Stimulated activated CD8-positive, alpha-beta memory T cell treated with anti-CD3 and anti-CD28 coated beads, Interleukin-12 subunit alpha, Interleukin-12 subunit beta, amount 100 ng/mL, for 4 hours (primary cell): ENCODE results near the gene SORCS1.

Experiments
- DNase-seq: peaks from one replicate; pipeline ENCODE4 v3.0.0-alpha.2; 2020; ENCODE audit warnings: low read depth

SORCS1 gene

DNA sequence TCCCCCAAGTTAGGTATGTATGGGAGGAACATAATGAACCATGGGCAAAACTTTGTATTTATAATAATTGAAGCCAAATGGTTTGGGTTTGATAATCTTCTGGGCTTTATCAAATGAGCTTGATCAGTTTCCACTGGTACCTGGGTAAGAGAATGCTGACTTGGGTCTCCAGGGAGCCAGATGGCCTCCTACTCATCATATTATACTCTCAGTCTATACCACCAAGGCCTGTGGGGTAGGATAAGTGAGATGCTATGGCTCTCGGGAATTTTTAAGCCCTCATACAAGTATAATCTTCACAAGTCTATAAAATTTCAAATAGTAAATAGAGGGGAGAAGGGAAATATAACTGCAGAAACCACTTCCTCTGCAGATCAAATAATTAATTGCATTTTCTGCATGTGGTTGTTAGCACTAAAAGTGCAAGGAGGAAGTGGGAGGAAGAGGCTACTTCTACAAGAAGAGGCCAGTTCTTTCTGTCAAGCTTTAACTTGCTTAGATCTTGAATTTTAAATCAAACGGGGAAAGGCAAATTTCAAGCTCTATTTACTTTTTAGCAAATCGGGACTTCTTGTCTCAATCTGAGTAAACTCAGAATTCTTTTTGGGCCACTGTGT is 349.0 kb downstream of the SORCS1 start:
- DNase-seq: no peak

DNA sequence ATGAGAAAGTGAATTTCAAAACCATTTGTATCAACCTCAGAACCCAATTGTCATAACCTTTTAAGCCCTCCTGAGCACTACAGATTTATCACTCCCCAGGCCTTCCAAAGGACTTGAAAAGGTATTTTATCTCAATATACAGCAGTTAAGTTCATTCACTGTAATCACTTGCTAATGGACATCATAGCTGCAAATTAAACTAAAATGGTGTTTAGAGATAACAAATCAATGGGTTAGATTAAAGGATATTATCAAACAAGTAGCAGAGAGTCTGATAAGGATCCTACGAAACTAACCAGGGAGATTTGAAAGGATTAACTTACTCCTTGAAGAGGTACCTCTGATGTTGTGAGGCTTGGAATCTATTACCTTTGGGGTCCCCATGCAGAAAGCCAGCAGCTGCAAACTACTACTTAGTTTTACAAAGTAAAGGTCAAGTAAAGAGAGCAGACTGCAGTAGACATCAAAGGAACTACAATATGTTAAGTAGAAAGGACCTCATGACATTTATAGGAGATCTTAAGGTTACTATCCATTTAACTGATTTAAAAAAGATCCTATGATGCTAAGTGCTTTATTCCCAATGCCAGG is 359.4 kb downstream of the SORCS1 start:
- no peak for DNase-seq

DNA sequence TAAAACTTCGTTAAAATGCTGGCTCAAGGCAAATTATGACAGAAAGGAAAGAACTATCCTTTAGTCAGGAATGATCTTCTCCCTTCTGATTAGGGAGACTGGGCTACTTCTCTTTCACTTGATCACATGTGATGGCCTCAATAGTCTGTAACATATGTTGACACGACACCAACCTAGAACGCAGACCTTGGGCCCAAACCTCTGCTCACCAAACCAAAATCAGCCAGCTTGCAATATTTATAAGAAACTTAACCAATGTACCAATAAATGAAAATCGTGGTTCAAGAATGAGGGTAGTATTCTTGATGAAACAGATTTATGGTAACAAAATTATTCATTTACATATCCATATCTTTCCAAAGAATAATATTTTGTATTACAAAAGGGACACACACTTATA is 361.6 kb downstream of the SORCS1 start:
- no peak for DNase-seq

DNA sequence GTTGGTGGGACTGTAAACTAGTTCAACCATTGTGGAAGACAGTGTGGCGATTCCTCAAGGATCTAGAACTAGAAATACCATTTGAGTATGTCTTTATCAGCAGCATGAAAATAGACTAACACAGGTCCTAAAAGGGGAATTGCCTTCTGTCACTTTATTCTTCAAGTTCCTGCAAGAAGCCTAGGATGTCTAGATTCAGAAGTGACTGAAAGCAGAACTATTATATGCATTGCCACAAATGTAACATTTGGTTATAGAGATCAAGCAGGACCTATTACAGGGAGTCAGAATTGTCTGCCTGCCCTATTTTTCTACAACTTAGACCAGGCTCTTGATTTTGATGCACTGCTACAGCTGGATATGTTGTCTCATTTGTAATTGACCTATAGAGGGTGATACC is 364.7 kb downstream of the SORCS1 start:
- DNase-seq: no peak

DNA sequence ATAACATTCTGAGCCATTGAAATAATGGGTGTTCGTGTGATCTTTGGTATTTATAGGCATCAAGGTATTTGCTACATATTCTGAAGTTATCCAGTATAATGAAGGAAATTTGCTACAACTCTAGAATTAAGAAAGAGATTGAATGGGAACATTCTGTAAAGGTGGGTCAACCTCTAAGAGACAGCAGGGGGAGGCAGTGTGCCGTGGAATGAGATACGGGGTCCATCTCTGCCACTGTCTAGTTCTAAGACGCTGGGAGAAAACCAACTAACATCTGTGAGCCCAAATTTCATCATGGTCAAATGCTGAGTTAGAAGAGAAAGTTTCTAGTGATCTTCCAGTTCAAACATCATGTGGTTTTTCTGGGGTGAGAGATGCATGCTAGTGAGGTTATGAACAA is 368.9 kb downstream of the SORCS1 start:
- DNase-seq: no peak

DNA sequence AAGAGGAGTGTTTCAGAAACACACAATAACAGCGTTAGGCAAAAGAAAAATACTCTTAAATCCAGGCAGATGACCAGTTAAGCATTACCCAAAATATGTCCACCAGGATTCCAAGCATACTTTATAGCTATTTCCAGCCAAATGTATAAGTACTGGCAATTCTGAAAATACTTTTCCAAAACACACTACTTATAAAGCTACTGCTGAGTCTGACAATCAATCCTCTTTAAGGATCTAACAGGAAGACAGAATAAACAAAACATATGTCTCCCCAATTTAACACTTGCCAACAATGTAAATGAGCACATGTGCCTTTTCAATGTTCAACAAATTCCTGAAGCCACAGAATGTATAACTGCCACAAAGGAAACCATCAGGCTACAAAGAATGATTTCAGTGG is 370.9 kb downstream of the SORCS1 start:
- no peak for DNase-seq

DNA sequence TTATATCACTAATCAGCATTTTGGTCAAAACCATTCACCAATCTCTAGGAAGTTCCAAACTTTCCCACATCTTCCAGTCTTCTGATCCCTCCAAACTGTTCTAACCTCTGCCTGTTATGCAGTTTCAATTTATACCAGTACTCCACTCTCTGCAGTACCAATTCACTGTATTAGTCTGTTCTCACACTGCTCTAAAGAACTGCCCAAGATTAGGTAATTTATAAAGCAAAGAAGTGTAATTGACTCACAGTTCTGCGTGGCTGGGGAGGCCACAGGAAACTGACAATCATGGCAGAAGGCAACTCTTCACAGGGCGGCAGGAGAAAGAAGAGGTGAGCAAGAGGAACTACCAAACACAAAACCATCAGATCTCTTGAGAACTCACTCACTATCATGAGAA is 374.9 kb downstream of the SORCS1 start:
- DNase-seq: no peak

DNA sequence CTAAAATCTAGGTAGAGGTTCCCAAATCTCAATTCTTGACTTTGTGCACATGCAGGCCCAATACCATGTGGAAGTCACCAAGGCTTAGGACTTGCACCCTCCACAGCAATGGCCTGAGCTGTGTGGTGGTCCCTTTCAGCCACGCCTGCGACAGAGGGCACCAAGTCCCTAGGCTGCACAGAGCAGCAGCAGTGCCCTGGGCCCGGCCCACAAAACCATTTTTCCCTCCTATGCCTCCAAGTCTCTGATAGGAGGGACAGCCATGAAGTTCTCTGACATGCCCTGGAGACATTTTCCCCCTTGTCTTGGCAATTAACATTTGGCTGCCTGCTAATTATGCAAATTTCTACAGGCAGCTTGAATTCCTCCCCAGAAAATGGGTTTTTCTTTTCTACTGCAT is 375.5 kb downstream of the SORCS1 start:
- DNase-seq: no peak

DNA sequence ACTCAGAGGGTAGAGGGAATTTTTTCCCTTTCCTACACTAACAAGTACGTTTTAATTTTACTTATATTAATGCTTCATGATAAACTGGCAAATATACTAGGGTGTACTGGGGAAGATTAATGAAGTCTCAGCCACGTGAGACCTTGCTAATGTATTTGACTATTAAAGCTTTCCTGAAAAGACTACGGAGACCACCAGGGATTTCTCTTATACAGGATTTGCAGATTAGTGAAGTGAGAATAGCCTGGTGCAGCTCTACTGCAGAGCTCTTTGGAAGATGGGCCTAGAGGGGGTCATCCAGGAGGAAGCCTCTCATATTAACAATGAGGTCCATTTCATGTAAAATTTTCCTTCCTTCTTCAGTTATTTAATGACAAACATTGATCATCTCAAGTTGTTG is 379.0 kb downstream of the SORCS1 start:
- no peak for DNase-seq

DNA sequence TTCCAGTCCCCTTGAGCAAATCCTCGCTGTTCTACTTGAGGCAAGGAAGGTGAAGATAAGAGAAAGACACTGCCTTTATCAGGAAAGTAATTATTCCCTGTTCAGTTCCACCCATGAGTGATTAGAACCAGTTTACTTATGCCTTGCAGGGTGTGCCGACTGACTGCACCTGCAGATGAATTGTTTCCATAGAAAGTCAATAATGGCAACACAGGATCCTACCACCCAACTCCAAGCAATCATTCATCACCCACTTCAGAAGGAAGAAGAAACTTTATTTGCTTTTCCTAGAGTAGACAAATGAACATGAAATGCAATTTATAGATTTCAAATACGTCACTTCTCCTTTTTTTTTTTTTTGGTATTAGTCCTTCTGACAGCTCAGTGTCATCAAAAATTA is 383.9 kb downstream of the SORCS1 start:
- no peak for DNase-seq

DNA sequence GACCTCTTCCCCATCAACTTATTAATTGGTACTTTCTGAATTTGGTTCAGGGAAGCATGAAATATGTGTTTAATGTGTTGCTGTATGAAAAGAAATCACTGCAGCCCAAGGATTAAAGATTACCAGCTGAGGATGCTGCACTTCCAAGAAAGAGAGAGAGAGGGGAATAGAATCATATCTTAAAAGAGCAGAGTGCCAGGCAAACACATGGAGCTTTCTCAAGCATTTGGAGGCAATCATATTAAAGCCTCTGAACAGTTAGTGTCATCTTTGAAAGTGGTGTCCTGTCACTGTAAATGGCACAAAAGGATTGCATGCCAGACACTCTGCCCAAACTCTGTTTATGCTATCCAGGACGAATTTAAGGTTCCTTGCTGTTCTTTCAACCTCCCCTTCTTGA is 386.7 kb downstream of the SORCS1 start:
- DNase-seq: no peak

DNA sequence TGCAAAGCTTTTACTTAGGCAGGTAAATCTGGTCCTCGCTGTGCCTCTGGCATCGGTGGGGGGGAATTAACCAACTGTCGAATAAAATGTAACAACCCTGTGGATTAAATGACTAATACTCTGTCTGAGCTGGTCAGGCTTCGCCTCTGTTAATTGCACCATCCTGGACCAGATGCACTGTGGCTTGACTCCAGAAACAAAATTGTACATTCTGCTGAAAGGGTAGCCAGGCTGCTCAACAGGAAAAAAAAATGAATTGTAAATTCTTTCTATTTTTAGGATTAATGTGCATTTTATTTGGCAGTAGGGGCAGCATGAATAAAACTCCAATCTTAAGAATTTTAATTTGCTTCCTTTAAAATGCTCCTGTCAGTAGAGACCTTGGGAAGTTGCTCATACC is 389.4 kb downstream of the SORCS1 start:
- DNase-seq: no peak

DNA sequence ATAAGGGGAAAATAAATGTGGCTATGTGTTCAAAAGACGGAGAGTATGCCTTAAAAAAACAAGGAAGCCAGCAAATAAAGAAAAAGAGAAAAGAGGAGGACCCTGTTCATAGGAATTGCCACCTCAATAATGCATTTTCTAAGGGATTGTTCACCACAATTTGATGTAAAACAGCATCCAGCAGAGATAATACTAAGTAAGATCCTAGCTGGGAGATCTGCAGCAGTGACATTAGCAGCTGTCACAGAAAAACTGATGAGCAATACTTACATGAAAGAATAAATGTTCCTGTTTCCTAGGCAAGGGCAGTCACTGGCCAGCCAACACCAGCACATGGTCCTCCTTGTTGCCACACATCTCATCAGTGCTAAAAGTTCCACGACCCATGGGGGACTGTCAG is 391.5 kb downstream of the SORCS1 start:
- DNase-seq: no peak

DNA sequence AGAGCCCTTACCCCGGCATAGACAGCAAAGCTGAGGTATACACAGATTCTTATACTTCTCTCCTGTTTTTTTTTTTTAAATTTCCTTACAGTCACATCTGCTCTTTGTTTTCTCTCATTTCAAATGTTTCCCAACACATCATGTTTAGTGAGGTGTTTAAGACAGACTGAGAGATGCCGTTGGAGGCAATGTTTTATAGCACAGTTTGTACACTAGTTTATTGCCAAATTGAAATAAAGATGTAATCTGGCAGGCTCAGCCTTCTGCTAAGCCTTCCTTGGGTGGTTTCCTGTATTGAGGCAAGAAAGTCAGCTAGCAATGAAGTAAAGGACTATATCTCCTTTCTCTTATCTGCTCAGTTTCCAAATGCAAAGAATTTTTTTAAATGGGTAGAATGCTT is 393.4 kb downstream of the SORCS1 start:
- DNase-seq: no peak

DNA sequence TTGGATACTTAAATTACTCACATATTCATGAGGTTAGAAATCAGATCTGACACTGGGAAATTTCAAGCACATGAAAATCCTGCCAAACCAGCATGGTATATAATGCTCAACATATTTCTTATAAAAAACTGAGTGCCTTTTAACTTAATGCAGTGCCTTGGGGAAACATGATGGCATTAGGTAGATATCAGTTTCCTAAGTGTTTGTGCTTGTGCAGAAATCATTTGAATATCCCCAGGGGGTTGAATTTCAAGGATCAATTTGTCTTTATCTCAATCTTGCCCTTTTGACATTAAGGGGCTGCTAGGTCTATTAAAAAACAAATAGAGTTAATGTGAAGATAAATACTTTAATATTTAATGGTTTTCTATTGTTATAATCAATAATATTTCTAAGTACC is 396.3 kb downstream of the SORCS1 start:
- DNase-seq: no peak

DNA sequence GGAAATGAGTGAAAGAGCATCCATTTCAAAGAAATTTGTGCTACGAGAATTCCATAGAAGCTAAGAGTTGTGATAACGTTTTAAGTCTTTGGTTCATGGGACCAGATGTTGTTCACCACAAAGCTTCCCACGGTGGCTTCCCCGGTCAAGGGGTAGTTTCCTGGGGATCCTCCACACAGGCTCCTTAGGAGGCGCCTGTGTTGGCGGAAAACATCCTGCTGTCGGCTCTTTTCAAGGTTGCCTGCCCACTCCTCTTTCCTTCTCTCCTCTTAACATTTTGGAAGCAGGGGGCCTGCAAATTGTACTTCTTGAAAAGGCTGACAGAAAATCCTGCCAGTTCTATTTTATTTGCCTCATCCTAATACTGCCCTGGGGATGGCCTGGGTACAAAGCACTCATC is 398.6 kb downstream of the SORCS1 start:
- DNase-seq: no peak

DNA sequence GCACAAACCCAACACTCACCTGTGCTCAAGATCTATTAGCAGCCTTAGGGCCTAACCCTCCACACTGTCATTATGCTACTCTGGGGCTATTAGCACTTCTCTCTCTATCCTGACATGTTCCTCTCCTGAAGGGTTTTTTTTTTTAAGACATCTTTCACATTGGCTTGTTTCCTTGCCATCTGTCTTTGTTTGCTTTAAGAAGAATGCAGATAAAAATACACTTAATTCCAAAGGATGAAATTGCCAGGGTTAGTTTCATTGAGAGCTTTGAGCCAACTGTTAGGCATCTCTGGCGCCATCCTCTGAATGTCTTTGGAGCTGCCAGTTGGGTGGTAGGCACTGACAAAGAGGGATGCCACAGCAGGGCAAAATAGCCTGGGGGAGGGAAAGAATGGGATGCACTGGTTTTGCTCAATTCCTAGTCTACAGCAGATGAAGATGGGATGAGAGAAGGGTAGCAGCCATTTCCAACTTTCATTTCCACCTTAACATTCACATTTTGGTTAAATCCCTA is 399.2 kb downstream of the SORCS1 start:
- DNase-seq: no peak

DNA sequence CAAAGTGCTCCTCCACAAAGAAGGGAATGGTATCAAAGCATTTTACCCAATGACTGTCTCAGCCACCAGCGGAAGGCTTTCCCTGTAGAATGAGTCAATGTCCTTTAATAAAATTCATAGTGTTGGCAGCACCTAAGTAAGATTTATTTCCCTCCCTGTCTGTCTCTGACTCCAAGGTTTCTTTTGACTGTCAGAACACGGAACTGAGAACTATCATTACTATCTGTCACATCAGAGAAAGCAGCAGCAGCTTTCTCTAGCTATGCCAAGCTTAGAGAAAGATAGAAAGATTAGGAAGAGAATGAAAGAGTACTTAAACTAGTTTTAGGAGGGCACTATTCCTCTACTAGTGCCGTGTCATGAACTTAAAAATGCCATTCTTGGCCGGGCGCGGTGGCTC is 400.1 kb downstream of the SORCS1 start:
- no peak for DNase-seq

DNA sequence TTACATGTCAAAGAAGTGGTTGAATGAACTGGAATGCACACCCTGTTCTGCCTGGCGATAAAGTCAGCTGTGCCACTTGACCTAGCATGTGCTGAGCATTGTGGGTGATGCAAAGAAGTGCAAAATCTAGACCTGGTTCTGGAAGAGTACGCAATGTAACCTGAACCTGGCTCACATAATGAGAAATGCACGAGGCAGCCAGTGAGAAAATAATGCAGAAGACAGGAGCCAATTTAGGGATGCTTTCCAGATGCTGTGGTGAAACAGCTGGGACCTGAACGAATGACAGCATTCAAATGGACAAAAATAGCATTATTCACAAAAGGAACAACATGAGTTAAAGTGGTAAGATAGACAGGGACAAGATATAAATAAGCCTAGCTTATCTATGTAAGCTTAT is 402.6 kb downstream of the SORCS1 start:
- DNase-seq: no peak

DNA sequence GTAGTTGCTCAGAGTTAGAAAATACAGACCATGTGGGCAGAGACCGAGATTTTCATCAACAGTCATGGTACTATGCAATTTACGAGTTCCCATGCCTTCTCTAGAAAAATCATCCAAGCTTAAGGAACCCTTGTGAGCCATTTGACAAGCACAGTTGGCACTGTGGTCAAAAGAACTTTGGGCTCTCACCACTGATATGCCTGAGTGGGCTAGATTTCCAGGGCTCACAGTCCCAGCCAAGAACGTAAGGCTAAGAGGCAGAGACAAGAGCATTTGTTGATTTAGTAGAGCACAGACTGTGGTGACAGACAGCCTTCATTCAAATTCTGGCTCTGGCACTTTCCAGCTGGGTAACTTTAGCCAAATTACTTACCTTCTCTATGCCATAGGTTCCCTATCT is 407.0 kb downstream of the SORCS1 start:
- no peak for DNase-seq

DNA sequence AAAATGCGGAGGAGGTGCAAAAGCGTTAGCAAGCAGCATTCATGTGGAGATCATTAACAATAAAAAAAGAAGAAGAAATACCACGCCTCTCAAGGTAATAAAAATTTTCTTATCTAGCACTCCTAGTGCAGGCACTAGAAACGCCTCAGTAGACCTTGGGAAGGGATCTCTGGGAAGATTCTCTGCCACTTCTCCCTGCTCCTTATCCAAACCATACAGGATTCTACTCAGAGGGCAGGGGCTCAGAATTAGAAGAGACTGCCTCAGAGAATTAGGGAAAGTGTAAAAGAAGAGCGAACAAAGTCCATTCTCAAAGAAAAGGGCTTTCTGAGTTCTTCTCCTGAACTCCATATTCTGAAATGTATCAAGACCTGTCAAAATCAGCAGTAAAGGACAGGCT is 413.4 kb downstream of the SORCS1 start:
- no peak for DNase-seq

DNA sequence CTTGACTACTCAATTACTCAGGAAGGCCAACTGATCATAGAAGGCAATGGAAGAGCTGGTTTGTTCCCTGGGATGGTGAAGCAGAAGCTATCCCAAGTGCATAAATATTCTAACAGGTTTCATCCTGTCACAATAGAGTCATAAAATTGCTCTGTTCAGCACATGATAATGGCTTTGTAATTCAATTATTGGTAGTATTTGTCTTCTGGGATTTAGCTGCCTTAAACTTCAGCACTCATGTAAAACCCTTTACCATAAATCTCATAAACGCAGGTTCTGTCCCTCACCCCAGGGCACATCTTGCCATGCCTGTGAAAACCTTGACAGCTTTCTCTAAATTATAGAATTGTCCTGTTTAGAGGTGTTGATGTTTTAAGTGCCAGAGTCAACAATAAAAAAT is 417.6 kb downstream of the SORCS1 start:
- DNase-seq: no peak

DNA sequence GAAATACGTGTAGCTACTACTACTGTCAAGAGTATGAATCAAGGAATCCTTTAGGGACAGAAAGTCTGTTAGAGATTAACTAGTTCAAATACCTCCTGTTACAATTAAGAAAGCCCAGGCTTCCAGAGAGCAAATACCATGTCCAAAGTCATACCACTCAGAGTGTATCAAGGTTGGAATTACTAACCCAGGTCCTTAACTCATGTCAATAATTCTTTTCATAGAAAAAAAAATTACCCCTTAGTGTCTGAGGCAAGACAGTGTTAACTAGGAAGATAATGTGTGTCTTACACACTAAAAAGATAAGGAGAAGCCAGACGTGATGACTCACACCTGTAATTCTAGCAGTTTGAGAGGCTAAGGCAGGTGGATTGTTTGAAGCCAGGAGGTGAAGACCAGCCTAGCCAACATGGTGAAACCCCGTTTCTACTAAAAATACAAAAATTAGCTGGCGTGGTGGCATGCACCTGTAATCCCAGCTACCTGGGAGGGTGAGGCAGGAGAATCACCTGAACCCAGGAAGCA is 423.4 kb downstream of the SORCS1 start:
- no peak for DNase-seq

DNA sequence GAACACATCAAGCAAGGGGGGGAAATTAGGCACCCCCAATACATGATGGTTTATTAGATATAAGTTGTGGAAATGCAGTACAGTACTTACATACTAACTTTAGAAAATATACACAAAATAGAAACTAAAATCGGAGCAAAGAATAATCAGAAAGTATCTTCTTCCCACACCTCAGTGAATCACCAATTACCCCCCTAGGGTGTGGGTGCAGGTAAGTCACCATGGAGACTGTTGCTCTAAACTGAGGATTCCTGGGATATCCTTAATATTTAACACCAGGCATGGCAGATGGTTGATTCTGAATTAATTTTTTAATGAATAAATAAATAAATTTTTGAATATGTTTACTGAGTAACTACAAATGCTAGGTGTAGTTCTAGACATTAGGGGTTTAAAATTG is 424.4 kb downstream of the SORCS1 start:
- DNase-seq: no peak
